PC-9 (cell line): ENCODE results near the gene SYNGR4. TPM values are rescaled to one million over a fixed set of nuclear protein-coding genes. Genes with fewer than 3 reads are reported as not detected.

ENCODE experiments used
- BruUV-seq: library from RNA; stranded (reverse); fragments of 400-500 nt; replicated peaks from 2 replicates; lab custom pipeline; 2021; lab: Mats Ljungman, UMichigan
- CTCF ChIA-PET: fragments of 300-600 bp; sonication (Branson Sonifier 250); formaldehyde crosslinking; loops from one replicate; lab custom pipeline; 2022; ENCODE audit warnings: antibody characterized with exemption; lab: Charles Lee
- POLR2A ChIA-PET: fragments of 300-600 bp; sonication (Branson Sonifier 250); formaldehyde crosslinking; loops from one replicate; lab custom pipeline; 2022; ENCODE audit warnings: antibody characterized with exemption; ENCODE audit not compliant: unreplicated experiment; lab: Charles Lee
- DNase-seq, 2 experiments: peaks; one replicate each; pipeline versions ENCODE4 v3.0.0 to v3.0.0-alpha.2; 2015 to 2022; ENCODE audit warnings: mixed read lengths in 1 of 2
- H2AFZ ChIP-seq: fragments of 200-600 bp; sonication (generic); 2 replicates; pipeline ENCODE4 v1.8.1; 2017; ENCODE audit warnings: antibody characterized with exemption
- H3F3A ChIP-seq: fragments of 200-600 bp; sonication (generic); 2 replicates; pipeline ENCODE4 v1.8.1; 2017; ENCODE audit warnings: antibody characterized with exemption, mild to moderate bottlenecking, low read depth; ENCODE audit not compliant: insufficient read depth
- H3K27ac ChIP-seq: fragments of 200-600 bp; sonication (generic); 2 replicates; pipeline ENCODE4 v1.6.1; 2016; ENCODE audit warnings: mixed run types
- H3K27me3 ChIP-seq: fragments of 200-600 bp; sonication (generic); 2 replicates; pipeline ENCODE4 v1.6.1; 2016; ENCODE audit warnings: low read depth, mixed run types; ENCODE audit not compliant: insufficient read depth
- H3K36me3 ChIP-seq: fragments of 200-600 bp; sonication (generic); 2 replicates; pipeline ENCODE4 v1.6.1; 2016; ENCODE audit warnings: low read depth, mixed run types
- H3K4me1 ChIP-seq: fragments of 200-600 bp; sonication (generic); replicated peaks from 2 replicates; pipeline ENCODE4 v1.6.1; 2016; ENCODE audit warnings: mixed run types; ENCODE audit not compliant: insufficient read depth
- H3K4me2 ChIP-seq: fragments of 200-600 bp; sonication (generic); 2 replicates; pipeline ENCODE4 v1.6.1; 2017; ENCODE audit warnings: mixed run types
- H3K4me3 ChIP-seq: fragments of 200-600 bp; sonication (generic); 2 replicates; pipeline ENCODE4 v1.6.1; 2016; ENCODE audit warnings: mixed run types
- H3K79me2 ChIP-seq: fragments of 200-600 bp; sonication (generic); 2 replicates; pipeline ENCODE4 v1.6.1; 2017; ENCODE audit warnings: low read depth, mixed run types
- H3K9me2 ChIP-seq: fragments of 200-600 bp; sonication (generic); 2 replicates; pipeline ENCODE4 v1.8.1; 2017; ENCODE audit warnings: mild to moderate bottlenecking; ENCODE audit not compliant: insufficient read depth
- H3K9me3 ChIP-seq: fragments of 200-600 bp; sonication (generic); 2 replicates; pipeline ENCODE4 v1.8.1; 2016; ENCODE audit warnings: low read depth; ENCODE audit not compliant: insufficient read depth
- H4K20me1 ChIP-seq: fragments of 200-600 bp; sonication (generic); 2 replicates; pipeline ENCODE4 v1.8.1; 2017; ENCODE audit not compliant: insufficient read depth
- EZH2 ChIP-seq: fragments of 200-600 bp; sonication (generic); IDR thresholded peaks from 2 replicates; pipeline ENCODE4 v1.8.0; 2017; ENCODE audit warnings: antibody characterized with exemption, low read depth
- intact Hi-C: fragments of 100-400 bp; cut with micrococcal nuclease; formaldehyde crosslinking; loops from one replicate; pipeline ENCODE4 v1.10.0; 2022; ENCODE audit not compliant: unreplicated experiment
- total RNA-seq: library from RNA; stranded (reverse); gene quantifications from 2 replicates; pipeline ENCODE4 v1.2.3, GENCODE V29; 2021
- TF ChIP-seq, protein P1 (sequence below): fragments of 200-600 bp; sonication (generic); conservative IDR thresholded peaks from 2 replicates; pipeline ENCODE4 v1.6.1; 2017; ENCODE audit warnings: mixed run types, antibody characterized with exemption, mild to moderate bottlenecking, moderate library complexity

The SYNGR4 gene
- total RNA-seq, 1 experiment from 2014 or later = 1.3 TPM

DNA sequence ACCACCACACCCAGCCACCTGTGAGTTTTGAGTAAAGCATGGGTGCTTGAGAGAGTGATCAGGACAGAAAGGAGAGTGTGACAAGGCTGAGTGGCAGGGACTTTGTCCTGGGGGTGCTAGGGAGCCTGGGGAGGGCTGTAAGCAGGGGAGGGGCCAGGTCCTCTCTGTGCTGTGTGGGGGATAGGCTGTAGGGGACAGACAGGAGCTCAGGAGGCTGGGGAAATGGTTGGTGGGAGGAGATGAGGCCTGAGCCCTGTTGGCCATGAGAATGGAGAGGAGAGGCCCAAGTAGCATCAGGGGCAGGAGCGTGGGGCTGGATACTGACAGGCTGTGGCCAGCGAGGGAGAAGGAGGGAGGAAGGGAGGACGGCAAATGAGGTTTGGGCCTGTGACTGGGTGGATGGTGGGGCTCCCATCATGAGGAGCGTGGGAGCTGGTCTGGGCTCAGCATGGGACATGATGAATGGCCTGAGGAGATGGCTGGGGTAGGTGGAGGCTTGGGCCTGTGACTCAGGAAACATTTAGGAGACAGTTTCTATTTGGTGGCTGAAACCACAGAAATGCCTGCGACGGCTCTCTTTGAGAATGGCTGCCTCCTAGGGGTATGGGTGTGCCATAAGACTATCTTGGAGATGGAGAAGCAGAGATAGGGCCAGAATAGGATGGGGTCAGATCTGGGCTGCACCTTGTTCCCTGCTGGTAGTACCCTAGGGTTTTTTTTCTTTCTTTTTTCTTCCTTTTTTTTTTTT, 54.3 kb downstream of the SYNGR4 start:
- Histone ChIP-seq H3K4me3 (no peak overlapping the region), H3K4me2 (no peak overlapping the region), H3K9me2 (no peaks in the 10 kb centered on the region), H3F3A (peaks cover 27% of the 10 kb centered on the region; the same call in 1 of the 2 replicates), H4K20me1 (peaks cover 26% of the 10 kb centered on the region), H3K4me1 (peaks cover 4% of the 10 kb centered on the region; the same call in 1 of the 2 replicates), H3K9me3 (no peaks in the 10 kb centered on the region), H3K36me3 (peaks cover 35% of the 10 kb centered on the region), H3K79me2 (0 out of 2 replicates have a peak, but pooled peaks cover 10% of the 10 kb centered on the region), H3K27ac (no peak overlapping the region), H3K27me3 (no peaks in the 10 kb centered on the region), H2AFZ (no peak overlapping the region)
- BruUV-seq = no TSS peak
- POLR2A ChIA-PET = no interaction called here
- TF ChIP-seq, protein P1, sequence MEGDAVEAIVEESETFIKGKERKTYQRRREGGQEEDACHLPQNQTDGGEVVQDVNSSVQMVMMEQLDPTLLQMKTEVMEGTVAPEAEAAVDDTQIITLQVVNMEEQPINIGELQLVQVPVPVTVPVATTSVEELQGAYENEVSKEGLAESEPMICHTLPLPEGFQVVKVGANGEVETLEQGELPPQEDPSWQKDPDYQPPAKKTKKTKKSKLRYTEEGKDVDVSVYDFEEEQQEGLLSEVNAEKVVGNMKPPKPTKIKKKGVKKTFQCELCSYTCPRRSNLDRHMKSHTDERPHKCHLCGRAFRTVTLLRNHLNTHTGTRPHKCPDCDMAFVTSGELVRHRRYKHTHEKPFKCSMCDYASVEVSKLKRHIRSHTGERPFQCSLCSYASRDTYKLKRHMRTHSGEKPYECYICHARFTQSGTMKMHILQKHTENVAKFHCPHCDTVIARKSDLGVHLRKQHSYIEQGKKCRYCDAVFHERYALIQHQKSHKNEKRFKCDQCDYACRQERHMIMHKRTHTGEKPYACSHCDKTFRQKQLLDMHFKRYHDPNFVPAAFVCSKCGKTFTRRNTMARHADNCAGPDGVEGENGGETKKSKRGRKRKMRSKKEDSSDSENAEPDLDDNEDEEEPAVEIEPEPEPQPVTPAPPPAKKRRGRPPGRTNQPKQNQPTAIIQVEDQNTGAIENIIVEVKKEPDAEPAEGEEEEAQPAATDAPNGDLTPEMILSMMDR = no peak
- no peak for TF ChIP-seq EZH2
- CTCF ChIA-PET = no interaction called here
- intact Hi-C loops = no loop called here
- DNase-seq = no peak

DNA sequence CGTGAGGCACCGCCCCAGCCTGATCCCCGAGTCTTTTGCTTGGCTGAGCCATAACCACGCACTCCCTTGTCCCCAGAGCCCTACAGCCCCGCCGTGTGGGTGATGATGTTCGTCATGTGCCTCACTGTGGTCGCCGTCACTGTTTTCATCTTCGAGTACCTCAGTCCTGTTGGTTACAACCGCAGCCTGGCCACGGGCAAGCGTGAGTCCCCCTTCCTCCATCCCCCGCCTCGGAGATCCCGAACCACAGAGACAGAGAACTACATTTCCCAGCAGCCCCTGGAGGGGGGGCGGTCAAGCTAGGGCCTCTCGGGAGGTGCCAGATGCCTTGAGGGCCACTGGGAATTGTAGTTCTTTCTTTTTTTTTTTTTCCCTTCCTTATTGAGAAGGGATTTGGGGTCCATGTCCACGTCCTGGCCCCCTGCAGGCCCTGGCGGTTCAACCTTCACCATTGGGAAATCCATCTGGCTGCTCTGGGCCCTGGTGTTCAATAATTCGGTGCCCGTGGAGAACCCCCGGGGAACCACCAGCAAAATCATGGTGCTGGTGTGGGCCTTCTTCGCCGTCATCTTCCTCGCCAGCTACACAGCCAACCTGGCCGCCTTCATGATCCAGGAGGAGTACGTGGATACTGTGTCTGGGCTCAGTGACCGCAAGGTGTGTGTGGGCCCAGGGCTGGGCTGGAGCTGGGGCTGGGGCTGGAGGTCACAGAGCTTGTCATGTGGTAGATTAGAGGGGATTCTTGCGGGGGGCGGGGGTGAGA, 55.2 kb downstream of the SYNGR4 start:
- peak in 1 of 2 experiments; percentile 30 for DNase-seq
- intact Hi-C loops = no loop called here
- Histone ChIP-seq H3K9me2 (no peaks in the 10 kb centered on the region), H4K20me1 (peaks cover 21% of the 10 kb centered on the region), H3F3A (peaks cover 24% of the 10 kb centered on the region; the same call in 1 of the 2 replicates), H3K4me2 (no peak overlapping the region), H3K27me3 (no peaks in the 10 kb centered on the region), H3K9me3 (no peaks in the 10 kb centered on the region), H2AFZ (no peak overlapping the region), H3K79me2 (0 out of 2 replicates have a peak, but pooled peaks cover 10% of the 10 kb centered on the region), H3K36me3 (peaks cover 34% of the 10 kb centered on the region), H3K4me3 (no peak overlapping the region), H3K4me1 (no peaks in the 10 kb centered on the region; the same call in 1 of the 2 replicates), H3K27ac (no peak overlapping the region)
- POLR2A ChIA-PET = no interaction called here
- no TSS peak for BruUV-seq
- TF ChIP-seq, protein P1 = no peak
- TF ChIP-seq EZH2 = no peak
- CTCF ChIA-PET = no interaction called here

DNA sequence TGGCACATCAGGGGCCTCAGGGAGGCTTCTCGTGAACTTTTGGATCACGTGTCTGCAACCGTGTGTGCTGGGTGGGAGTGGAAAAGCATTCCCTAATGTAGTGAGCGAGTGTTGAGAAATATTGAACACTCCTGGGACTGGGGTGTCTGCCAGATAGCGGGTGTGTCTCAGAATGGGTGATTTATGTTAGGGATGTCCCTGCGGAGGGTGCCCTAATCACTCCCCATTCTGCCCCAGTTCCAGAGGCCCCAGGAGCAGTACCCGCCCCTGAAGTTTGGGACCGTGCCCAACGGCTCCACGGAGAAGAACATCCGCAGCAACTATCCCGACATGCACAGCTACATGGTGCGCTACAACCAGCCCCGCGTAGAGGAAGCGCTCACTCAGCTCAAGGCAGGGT, 57.4 kb downstream of the SYNGR4 start:
- ChIA-PET POLR2A (no interaction called here), CTCF (no interaction called here)
- Histone ChIP-seq H3K27ac (no peak overlapping the region), H3F3A (peaks cover 11% of the 10 kb centered on the region; the same call in 1 of the 2 replicates), H3K4me3 (no peak overlapping the region), H2AFZ (no peak overlapping the region), H3K4me1 (peaks cover 7% of the 10 kb centered on the region; the same call in 1 of the 2 replicates), H3K36me3 (peaks cover 26% of the 10 kb centered on the region; the same call in 1 of the 2 replicates), H3K27me3 (no peaks in the 10 kb centered on the region), H3K4me2 (no peak overlapping the region), H3K9me3 (no peaks in the 10 kb centered on the region), H4K20me1 (peaks cover 7% of the 10 kb centered on the region; the same call in 1 of the 2 replicates), H3K79me2 (0 out of 2 replicates have a peak, but pooled peaks cover 1% of the 10 kb centered on the region), H3K9me2 (no peaks in the 10 kb centered on the region)
- intact Hi-C loops = no loop called here
- DNase-seq = no peak
- TF ChIP-seq, protein P1 = no peak
- no peak for TF ChIP-seq EZH2
- no TSS peak for BruUV-seq
